ENCODE measurements around the gene GANAB. TPM values are rescaled to one million over a fixed set of nuclear protein-coding genes. Genes with fewer than 3 reads are reported as not detected.
"Not testable (repeated sequence)": the region's sequence is repeated elsewhere in the genome, so short reads cannot be mapped to it uniquely, and the experiment has no call there.

The GANAB gene
- total RNA-seq, 4 donors from 2014 or later, result 72.0 to 118 (median 91.4) TPM

- H3K4me3 ChIP-seq (ENCODE audit: low read depth, poor library complexity, severe bottlenecking), result peak within 1 kb of the TSS; percentile 67
- intact Hi-C loops (cut with DNase I; ENCODE audit: low total_unique reads), result loop anchor here (10.0 kb wide), 1 partner anchor 103 kb away; no protein-coding TSS in a partner anchor
- TF ChIP-seq CTCF (IDR thresholded peaks at IDR 0.05) (no peak), POLR2A (IDR thresholded peaks at IDR 0.05) (peak in 1 of 2 donors; percentile 91)
- WGBS, 2 donors, result 0 to 1% methylated on average over 42 to 58 of the region's 58 CpGs
- DNase-seq (ENCODE audit: low spot score in 2 of 2), result peak; percentile 98 to 99
These were observed 54.8 kb downstream of the GANAB start, which contains the start of gene TUT1 for GRCh38 chr11:62591448-62592145. Gene TUT1, minus strand, starts transcription at chr11:62591523. Its CDS starts 38 bp downstream, at chr11:62591485.

DNA sequence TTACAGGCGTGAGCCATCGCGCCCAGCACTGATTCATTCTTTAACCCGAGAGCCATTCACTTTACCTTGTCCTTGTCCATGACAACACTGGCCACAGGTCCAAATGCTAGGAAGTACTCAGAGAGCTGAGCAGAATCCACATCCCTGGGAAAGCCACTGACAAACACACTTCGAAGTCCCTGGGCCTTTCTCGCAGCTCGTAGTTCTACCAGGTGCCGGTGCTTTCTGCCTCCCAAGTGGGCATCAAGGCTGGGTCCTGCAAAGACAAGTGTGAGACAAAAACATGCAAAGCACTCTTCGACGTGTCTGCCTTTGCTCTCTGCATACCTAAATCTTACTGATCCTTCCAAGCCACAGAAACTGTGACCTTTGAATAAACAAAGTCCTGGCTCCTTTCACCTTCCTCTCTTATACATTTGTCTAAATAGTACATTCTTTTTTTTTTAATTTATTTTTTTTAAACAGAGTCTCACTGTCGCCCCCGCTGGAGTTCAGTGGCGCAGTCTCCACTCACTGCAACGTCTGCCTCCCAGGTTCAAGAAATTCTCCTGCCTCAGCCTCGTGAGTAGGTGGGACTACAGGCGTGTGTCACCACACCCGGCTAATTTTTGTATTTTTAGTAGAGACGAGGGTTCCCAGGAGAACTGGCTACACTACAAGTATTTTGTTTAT lies 57.3 kb downstream of the GANAB start:
- intact Hi-C loops (cut with DNase I; ENCODE audit: low total_unique reads), result no loop called here
- TF ChIP-seq POLR2A (IDR thresholded peaks at IDR 0.05), result no peak
- no peak for TF ChIP-seq CTCF (IDR thresholded peaks at IDR 0.05)
- no peak overlapping the region for H3K4me3 ChIP-seq (ENCODE audit: low read depth, poor library complexity, severe bottlenecking)
- DNase-seq (ENCODE audit: low spot score in 2 of 2), result no peak
- 61 to 62% methylated on average over 18 of the region's 18 CpGs for WGBS, 2 donors

- H3K4me3 ChIP-seq (ENCODE audit: low read depth, poor library complexity, severe bottlenecking); intact Hi-C loops (cut with DNase I; ENCODE audit: low total_unique reads); DNase-seq (ENCODE audit: low spot score in 2 of 2): not testable (repeated sequence)
- 82 to 83% methylated on average over 7 of the region's 7 CpGs for WGBS, 2 donors
These were observed 61.1 kb downstream of the GANAB start for GRCh38 chr11:62585356-62585755.

DNA sequence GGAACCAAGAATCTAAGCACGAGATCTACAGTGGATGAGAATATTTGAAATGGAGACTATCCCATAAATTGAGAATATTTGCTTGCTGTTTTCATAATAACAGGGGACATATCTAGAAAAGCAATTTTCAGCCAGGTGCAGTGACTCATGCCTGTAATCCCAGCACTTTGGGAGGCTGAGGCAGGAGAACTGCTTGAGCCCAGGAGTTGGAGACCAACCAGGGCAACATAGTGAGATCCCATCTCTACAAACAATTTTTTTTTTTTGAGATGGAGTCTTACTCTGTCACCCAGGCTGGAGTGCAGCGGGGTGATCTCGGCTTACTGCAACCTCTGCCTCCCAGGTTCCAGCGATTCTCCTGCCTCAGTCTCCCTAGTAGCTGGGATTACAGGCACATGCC lies 64.7 kb downstream of the GANAB start:
- H3K4me3 ChIP-seq (ENCODE audit: low read depth, poor library complexity, severe bottlenecking); DNase-seq (ENCODE audit: low spot score in 2 of 2); intact Hi-C loops (cut with DNase I; ENCODE audit: low total_unique reads): not testable (repeated sequence)
- WGBS, 2 donors, result 96 to 97% methylated on average over 4 of the region's 4 CpGs

DNA sequence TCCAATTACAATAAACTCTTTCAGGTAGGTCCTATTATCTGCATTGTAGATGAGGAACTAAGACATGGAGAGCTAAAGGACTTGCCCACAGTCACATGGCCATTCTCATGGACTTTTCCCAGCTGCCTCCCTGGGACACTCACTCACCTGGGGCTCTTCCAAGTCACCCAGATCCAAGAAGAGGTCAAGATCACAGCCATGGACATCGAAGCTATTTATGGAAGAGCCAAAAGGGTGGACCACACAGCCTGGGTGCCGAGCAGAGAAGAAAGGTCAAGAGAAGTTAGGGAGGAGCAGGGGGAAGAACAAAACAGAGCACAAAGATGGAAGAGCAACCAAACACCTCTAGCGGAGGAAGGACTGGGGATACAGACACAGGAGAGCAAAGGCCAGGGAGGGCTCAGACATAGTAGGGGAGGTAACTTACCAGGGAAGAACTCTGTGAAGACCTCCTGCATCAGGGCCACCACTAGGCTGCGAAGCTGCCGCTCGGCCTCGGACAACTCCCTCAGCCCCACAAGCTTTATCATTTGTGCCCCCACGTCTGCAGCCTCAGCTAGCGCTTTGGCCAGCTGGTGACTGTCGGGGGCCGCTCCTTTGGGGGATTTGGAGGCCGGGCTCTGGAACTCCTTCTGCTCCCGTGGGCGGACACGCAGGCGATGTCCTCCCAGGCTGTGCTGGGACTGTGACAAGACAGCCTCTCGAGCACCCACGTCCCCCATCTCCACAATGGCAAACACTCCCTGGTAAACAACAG lies 65.3 kb downstream of the GANAB start:
- no peak overlapping the region for H3K4me3 ChIP-seq (ENCODE audit: low read depth, poor library complexity, severe bottlenecking)
- 92 to 95% methylated on average over 16 to 17 of the region's 18 CpGs for WGBS, 2 donors
- intact Hi-C loops (cut with DNase I; ENCODE audit: low total_unique reads), result no loop called here
- TF ChIP-seq CTCF (IDR thresholded peaks at IDR 0.05) (no peak), POLR2A (IDR thresholded peaks at IDR 0.05) (no peak)
- DNase-seq (ENCODE audit: low spot score in 2 of 2), result no peak

DNA sequence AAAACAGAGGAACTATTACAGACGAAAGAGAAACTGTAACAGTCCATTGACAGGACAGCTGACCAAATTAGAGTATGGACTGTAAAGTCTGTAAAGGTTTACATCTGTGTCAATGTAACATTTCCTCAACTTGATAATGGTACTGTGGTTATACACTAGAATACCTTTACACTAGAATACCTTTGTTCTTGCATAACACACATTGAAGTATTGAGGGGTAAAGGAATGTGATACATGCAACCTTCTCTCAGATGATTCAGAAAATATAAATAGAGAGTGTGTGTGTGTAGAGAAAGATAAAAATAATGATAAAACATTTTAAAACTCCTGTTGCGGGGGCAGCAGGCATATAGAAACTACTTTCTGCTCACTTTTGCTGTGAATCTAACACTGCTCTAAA lies 67.2 kb downstream of the GANAB start:
- TF ChIP-seq POLR2A (IDR thresholded peaks at IDR 0.05) (no peak), CTCF (IDR thresholded peaks at IDR 0.05) (no peak)
- no peak overlapping the region for H3K4me3 ChIP-seq (ENCODE audit: low read depth, poor library complexity, severe bottlenecking)
- 89 to 91% methylated on average over 2 of the region's 2 CpGs for WGBS, 2 donors

More for the DNA sequence above, 67.2 kb downstream of the GANAB start:
- no peak for DNase-seq (ENCODE audit: low spot score in 2 of 2)
- intact Hi-C loops (cut with DNase I; ENCODE audit: low total_unique reads), result no loop called here
